ENCODE measurements around the gene SSX2.
"Not testable (repeated sequence)": the region's sequence is repeated elsewhere in the genome, so short reads cannot be mapped to it uniquely, and the experiment has no call there.

Gene SSX2, protein sequence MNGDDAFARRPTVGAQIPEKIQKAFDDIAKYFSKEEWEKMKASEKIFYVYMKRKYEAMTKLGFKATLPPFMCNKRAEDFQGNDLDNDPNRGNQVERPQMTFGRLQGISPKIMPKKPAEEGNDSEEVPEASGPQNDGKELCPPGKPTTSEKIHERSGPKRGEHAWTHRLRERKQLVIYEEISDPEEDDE

DNA sequence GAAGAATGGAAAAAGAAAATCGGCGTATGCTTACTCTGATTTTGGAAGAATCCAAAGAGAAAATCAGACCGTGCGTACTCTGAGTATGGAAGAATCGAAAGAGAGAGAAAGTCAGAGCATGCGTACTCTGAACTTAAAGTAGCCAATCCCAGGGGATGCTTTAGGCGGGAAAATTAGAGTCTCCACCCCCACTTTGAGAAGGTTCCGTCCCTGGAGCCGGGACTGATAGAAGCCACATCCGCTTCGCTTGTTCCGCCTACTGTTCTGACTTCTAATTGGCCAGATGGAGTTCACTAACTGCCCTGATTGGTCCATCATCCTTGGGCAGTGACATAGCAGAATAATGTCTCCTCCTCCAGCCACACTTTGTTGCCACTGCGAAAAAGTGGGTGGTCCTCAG lies at the start of gene SSX2:
Gene SSX2 (minus strand): TSS at position 101 of the 400 bp plus-strand sequence. CDS start 1,429 bp downstream, outside the sequence.
- DNase-seq, result not testable (repeated sequence)

DNA sequence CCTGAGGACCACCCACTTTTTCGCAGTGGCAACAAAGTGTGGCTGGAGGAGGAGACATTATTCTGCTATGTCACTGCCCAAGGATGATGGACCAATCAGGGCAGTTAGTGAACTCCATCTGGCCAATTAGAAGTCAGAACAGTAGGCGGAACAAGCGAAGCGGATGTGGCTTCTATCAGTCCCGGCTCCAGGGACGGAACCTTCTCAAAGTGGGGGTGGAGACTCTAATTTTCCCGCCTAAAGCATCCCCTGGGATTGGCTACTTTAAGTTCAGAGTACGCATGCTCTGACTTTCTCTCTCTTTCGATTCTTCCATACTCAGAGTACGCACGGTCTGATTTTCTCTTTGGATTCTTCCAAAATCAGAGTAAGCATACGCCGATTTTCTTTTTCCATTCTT lies 44.0 kb upstream of the SSX2 start, which contains the start of gene SSX2B:
Gene SSX2B (plus strand): TSS at position 301 of the 400 bp plus-strand sequence. CDS start 1,429 bp downstream, outside the sequence.
- not testable (repeated sequence) for DNase-seq

DNA sequence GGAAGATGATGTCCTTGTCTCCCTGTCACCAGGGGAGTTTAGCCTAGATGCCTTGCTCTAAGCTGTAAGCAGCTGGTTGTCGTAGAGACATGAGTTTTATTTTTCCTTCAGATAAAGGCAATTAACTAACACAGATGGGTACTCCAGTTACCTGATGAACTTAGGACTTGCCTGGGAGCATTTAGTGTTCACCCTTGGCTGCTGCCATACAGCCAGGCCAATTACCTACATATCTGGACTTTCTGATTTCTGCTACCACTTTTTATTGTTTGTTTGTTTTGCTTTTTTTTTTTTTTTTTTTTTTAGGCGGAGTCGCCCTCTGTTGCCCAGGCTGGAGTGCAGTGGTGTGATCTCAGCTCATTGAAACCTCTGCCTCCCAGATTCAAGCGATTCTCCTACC lies 14.9 kb downstream of the SSX2 start:
- not testable (repeated sequence) for DNase-seq

DNA sequence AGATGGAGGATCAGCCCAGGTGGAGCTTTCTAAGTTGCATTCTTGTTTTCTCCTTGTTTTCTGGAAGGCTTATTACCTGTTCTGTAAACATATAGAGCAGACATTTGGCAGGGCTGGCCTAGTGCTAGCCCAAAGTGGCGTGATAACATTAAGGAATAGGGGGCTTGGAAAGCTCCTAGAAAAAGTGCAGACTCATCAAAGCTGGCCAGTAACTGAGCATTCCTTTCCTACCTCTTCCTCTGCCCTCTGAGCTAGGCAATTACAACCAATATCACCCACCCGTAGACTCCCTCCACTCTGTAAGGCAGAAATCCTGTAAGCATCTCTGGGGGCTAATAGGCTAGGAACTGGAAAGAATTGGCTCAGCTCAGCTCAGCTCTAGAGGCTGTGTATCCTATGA lies 44.8 kb downstream of the SSX2 start:
- not testable (repeated sequence) for DNase-seq

DNA sequence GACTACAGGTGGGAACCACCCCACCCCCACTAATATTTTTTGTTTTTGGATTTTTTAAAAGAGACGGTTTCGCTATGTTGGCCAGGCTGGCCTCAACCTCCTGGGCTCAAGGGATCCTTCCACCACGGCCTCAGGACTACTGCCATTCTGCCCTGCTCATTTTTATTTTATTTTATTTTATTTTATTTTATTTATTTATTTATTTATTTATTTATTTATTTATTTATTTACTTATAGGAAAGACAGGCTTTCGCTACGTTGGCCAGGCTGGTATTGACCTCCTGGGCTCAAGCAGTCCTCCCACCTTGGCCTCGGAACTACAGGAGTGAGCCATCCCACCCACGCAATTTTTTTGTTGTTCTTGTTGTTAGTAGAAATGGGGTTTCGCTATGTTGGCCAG lies 51.5 kb downstream of the SSX2 start:
- not testable (repeated sequence) for DNase-seq

GRCh38 chrX:52654800-52655199 lies 52.2 kb downstream of the SSX2 start, which contains the start of gene SSX7:
Gene SSX7, minus strand, starts transcription at chrX:52654900. Its CDS starts 1,428 bp downstream, at chrX:52653472.
- DNase-seq, result not testable (repeated sequence)

DNA sequence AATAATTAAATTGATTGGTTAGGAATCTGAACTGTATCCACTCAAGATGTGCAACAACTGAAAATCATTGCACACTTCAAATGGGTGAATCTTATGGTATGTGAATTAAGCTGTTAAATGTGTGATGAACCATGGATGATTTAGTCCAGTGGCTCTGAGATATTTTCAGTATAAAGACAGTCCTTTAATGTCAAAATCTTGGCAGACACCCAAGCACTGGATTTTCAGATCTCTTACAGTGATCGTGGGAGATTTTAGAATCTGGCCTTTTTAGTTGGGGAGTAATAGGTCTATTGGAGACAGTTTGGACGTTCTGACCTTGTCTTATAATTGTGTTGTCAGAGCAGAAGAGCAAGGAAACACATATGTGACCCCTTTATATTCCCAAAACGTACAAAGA lies 56.3 kb downstream of the SSX2 start:
- not testable (repeated sequence) for DNase-seq

DNA sequence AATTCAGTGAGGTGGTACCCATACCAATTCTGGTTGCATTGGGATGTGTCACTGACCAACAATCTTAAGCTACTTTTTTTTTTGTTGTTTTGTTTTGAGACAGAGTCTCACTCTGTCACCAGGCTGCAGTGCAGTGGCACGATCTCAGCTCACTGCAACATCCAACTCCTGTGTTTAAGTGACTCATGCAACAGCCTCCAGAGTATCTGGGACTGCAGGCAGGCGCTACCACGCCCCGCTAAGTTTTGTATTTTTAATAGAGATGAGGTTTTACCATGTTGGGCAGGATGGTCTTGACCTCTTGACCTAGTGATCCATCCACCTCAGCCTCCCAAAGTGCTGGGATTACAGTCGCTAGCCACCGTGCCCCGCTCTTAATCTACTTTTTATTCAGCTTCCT lies 58.0 kb downstream of the SSX2 start:
- not testable (repeated sequence) for DNase-seq

All from activated naive CD4-positive, alpha-beta T cell treated with Interleukin-2 at 50 U/mL for 16 hours (primary cell).